ENCODE measurements around the gene PGAP2.
A peak's percentile ranks its signal among the peaks of the same experiment; 100 is the strongest.
"Not testable (repeated sequence)": the region's sequence is repeated elsewhere in the genome, so short reads cannot be mapped to it uniquely, and the experiment has no call there.

PGAP2 gene

GRCh38 chr11:3854977-3855807 is 46.8 kb downstream of the PGAP2 start, which contains the start of gene STIM1:
Gene STIM1 (plus strand): TSS chr11:3855664. CDS start chr11:3856271, 607 bp downstream.
- peak; percentile 80 for DNase-seq (ENCODE audit: low read depth)

- no peak for DNase-seq (ENCODE audit: low read depth)
Measured at GRCh38 chr11:3855808-3856491, 47.6 kb downstream of the PGAP2 start.

- no peak for DNase-seq (ENCODE audit: low read depth)
Measured at GRCh38 chr11:3856856-3857553, 48.6 kb downstream of the PGAP2 start.

DNA sequence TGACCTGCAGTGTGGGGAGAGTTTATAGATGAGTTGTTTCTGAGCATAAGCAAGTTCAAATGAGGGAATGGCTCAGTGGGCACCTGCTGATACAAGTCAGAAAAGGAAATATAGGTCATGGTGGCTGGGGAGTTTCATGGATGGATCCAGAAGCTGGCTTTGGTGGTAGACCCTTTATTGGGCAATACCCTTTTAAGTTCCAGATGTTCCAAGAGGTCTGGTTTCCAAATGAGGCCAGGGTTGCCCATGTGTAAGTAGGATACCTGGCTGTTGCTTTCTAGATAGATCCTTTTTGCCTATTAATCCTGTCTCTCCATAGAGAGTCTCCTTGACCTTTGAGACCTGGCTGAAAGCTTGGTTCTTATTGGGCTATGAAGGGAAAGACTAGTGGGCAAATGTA is 49.3 kb downstream of the PGAP2 start:
- no peak for DNase-seq (ENCODE audit: low read depth)

- DNase-seq (ENCODE audit: low read depth): no peak
Measured at GRCh38 chr11:3859373-3859881, 51.1 kb downstream of the PGAP2 start.

DNA sequence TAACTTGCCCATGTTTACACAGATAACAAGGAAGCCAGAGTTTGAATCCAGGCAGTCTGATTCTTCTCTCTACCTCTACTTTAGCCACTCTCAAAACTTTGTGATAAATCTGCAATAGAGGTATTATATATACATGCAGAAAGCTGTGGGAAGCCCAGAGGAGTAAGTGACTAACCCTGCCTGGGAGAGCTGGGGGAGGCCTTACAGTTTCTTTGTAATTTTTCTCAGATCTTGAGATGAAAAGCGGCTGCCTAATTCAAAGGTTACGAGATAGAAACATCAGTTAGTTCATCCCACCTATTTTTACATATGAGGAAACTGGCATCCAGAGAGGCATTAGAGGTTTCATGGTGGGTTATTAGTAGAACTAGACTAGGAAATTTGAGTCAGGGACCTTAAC is 52.0 kb downstream of the PGAP2 start:
- DNase-seq (ENCODE audit: low read depth): no peak

- not testable (repeated sequence) for DNase-seq (ENCODE audit: low read depth)
Measured at GRCh38 chr11:3860898-3861393, 52.6 kb downstream of the PGAP2 start.

DNA sequence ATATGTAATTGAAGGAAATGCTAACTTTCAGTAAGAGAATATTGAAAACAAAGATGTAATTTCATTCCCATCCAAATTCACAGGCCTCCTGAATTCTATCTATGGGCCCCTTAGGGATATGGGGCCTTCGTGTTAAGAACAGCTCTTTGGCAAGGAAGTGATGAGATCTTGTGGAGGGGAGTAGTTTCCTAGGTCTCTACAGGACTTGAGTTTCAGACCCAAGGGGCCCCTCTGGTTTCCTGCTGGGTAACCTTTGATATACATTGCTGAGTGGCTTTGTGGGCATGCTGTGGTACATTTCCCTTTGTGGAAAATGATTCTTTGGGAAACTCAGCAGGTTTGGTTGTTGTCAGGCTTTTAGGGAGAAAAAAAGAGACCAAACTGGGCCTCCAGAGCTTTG is 53.3 kb downstream of the PGAP2 start:
- no peak for DNase-seq (ENCODE audit: low read depth)

- no peak for DNase-seq (ENCODE audit: low read depth)
Measured at GRCh38 chr11:3865388-3866193, 57.2 kb downstream of the PGAP2 start.

GRCh38 chr11:3866206-3866605 is 57.8 kb downstream of the PGAP2 start:
- no peak for DNase-seq (ENCODE audit: low read depth)

GRCh38 chr11:3866836-3867208 is 58.5 kb downstream of the PGAP2 start:
- DNase-seq (ENCODE audit: low read depth): no peak

DNA sequence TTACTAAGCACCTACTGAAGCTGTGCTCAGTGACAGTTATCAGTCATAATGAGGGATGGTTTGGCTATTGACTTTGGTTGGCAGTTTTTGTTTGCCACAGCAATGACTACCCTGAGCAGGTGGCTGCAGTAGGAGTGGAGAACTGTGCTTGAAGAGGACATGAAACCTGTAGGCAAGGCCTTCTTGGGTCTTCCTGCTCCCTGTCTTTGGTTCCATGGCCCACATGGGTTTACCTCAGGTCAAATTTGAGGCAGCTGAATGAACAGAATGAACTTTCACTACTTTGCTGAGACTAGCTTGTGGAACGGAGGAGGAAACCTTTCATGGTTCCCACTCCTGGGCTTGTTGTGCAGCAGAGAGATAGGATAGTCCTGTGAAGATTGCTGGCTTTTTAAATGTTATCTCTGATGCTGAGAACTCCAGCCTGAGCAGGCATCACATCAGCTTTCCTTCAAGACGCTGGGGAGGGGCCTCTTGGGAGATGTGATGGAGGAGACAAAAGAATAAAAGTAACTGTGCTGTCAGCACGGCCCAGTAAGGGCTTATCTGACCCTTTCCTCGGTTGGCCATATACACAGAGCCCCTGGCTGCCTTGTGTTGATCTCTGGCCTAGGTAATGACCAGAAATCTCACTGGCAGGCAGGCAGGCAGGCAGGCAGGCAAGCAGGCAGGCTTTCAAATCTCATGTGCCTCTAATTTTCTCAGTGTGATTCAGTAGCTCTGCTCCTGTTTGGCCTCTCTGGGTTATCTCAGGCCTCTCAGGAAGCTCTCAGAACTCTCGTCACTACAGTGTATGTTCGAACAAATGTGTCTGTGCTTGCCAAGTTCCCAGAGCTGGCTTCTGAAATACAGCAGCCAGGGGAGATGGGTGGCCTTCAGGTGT is 59.1 kb downstream of the PGAP2 start:
- no peak for DNase-seq (ENCODE audit: low read depth)

DNA sequence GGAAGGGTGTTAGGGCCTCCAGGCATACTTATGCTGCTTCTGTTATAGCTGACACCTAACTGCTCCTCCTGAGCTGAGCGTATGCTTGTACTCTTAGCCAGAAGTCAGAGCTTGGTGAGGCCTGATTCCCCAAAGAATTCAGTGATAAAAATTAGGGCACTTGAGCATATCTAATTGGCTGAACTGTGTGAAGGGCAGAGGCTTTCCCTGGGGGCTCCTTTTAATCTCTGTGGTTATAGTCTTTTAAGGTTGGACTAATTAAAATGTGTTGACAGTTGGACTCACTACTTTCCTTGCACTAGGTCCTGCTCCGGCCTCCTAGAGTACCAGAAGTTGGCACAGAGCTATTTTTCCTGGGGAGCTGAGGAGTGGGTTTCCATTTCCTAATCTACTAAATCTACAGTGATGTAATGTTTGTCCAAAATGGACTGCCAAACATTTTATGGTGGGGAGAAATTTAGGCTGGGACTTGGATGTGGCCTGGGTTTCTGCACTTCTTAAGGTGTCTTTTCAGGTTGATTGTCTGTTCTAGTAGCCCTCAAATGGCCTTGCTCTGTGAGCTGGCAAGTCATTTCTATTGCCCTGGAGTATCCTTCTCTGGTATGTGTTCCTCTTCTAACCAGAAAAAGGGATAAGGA is 65.5 kb downstream of the PGAP2 start:
- no peak for DNase-seq (ENCODE audit: low read depth)

Data from stromal cell of bone marrow (primary cell).